GM18499 (cell line): ENCODE measurements around the gene ERVMER34-1.

Source experiments
- ATAC-seq: cut with Tn5 transposase; IDR thresholded peaks from one replicate; pipeline ENCODE4 v1.9.1; 2021; ENCODE audit warnings: moderate number of reproducible peaks; ENCODE audit not compliant: insufficient read depth, unreplicated experiment

The ERVMER34-1 gene, protein sequence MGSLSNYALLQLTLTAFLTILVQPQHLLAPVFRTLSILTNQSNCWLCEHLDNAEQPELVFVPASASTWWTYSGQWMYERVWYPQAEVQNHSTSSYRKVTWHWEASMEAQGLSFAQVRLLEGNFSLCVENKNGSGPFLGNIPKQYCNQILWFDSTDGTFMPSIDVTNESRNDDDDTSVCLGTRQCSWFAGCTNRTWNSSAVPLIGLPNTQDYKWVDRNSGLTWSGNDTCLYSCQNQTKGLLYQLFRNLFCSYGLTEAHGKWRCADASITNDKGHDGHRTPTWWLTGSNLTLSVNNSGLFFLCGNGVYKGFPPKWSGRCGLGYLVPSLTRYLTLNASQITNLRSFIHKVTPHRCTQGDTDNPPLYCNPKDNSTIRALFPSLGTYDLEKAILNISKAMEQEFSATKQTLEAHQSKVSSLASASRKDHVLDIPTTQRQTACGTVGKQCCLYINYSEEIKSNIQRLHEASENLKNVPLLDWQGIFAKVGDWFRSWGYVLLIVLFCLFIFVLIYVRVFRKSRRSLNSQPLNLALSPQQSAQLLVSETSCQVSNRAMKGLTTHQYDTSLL

DNA sequence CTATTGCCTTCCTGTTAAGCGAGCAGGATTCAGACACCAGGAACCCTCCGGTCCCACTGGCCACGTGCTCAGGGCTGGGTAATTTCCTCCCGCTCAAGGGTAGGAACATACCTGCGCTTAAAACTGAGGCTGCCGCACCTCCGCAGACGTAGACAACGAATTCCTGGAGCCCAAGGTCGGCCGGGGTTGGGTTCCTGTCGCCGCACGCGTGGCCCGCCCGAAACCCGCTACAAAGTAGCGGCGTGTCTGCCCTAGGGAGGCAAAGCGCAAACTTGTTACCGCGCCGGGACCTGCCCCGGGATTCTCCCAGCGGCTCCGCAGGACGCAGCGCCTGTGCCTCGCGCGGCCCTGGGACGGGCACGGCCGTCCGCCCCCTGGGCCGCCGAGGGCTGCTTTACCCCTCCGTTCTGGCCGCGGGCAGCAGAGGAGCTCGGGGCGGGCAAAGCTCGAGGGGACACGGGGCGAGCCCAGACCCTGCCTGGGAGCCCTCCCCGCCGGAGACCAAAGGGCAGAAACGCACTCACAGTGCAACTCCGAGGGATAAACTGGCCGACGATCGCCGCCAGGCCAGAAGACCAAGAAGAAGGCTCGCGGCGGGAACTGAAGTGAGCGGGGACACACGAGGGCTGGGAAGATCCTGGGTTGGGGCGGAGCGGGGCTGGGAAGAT lies at the start of gene ERVMER34-1:
TSS of gene ERVMER34-1 (minus strand) at position 607 of the 668 bp plus-strand sequence. CDS start 5,905 bp downstream, outside the sequence.
- ATAC-seq: no peak

- ATAC-seq: no peak
These were observed 48.6 kb upstream of the ERVMER34-1 start for GRCh38 chr4:52799813-52800212.

- no peak for ATAC-seq
These were observed 44.3 kb upstream of the ERVMER34-1 start for GRCh38 chr4:52795533-52795932.

GRCh38 chr4:52791936-52792335 lies 40.7 kb upstream of the ERVMER34-1 start:
- ATAC-seq: no peak

GRCh38 chr4:52789774-52790173 lies 38.5 kb upstream of the ERVMER34-1 start:
- ATAC-seq: no peak

DNA sequence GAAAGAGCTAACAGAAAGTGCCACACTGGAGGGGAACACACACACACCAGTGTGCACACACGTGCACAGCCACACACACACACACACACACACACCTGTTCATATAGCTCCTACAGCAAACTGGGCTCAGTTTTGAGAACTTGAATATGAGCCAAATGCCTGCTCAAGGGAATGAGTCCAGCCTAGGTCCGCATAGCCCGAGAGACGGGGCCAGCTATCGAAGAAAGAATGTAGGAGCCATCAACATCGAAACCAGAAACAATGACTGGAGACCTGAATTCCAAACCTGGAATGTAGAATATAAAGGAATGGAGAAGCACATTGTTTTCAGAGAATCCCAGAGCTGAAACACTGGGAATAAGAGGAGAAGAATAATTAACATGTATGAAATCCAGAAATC lies 37.6 kb upstream of the ERVMER34-1 start:
- ATAC-seq: no peak

DNA sequence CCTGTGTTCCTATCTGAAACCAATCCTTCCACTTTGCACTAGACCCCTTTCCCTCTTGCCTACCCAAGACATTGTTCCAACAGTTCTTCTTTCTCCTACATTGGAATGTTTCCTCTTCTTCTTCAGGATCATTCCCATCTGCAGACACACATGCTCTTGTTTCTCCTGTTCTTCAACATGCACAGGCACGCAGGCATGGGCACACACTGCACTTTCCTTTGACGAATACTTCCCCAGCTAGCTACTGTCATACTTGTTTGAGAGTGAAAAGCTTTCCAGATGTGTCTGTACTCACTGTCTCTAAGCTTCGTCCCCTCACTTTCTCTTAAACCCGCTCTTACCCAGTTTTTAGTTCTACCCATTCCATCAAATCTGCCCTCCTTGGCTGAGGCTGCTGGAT lies 31.8 kb upstream of the ERVMER34-1 start:
- no peak for ATAC-seq

GRCh38 chr4:52780617-52781354 lies 29.6 kb upstream of the ERVMER34-1 start:
- no peak for ATAC-seq

- ATAC-seq: no peak
These were observed 29.0 kb upstream of the ERVMER34-1 start for GRCh38 chr4:52780206-52780605.

DNA sequence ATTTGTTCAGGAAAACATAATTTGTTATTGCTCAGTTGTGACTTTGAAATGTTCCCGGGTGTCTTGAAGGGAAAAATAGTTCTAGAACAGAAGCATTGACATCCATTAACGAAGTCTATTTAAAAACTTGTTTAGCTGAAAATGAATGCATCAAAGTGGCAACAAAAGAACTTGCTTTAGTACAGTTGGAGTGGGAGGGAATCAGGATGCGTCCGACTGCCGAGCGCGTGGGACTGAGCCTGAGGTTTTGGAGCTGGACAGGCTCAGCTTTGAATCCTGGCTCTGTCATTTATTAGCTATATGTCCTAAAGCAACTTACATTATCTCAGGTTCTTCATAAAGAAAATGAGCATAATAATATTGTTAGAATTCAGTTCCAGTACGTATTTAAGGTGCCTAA lies 9.0 kb upstream of the ERVMER34-1 start:
- ATAC-seq: no peak

GRCh38 chr4:52755426-52755825 lies 4.2 kb upstream of the ERVMER34-1 start:
- ATAC-seq: no peak

- no peak for ATAC-seq
These were observed 1.7 kb upstream of the ERVMER34-1 start for GRCh38 chr4:52752936-52753335.

- no peak for ATAC-seq
These were observed 274 bp upstream of the ERVMER34-1 start for GRCh38 chr4:52751487-52751911.

DNA sequence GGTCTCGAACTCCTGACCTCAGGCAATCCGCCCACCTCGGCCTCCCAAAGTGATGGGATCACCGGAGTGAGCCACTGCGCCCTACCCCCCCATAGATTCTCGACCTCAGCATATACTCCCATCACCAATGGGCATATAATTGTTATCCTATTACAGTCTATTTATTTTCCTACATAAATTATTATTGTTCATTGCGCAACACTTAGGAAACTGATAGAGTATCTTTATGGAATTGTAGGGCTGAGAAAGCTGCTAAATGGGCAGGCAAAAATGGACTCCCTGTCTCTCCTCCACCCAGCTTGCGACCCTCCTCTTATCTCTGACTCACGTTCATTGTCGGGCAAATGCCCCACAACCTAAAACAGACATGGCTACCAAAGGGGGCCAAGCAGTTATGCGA lies 1.0 kb downstream of the ERVMER34-1 start:
- no peak for ATAC-seq

GRCh38 chr4:52748432-52748831 lies 2.8 kb downstream of the ERVMER34-1 start:
- no peak for ATAC-seq

DNA sequence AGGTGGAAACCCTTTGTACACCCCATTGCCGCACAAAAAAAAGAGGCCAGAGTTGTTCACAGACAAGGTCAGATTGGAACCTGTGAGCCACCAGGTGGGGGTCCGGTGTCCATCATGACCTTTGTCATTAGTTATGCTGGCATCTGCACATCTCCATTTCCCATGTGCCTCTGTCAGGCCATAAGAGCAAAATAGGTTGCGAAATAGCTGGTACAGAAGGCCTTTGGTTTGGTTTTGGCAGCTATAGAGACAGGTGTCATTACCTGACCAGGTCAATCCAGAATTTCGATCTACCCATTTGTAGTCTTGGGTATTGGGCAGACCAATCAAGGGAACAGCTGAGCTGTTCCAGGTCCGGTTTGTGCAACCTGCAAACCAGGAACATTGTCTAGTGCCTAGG lies 6.6 kb downstream of the ERVMER34-1 start:
- no peak for ATAC-seq

DNA sequence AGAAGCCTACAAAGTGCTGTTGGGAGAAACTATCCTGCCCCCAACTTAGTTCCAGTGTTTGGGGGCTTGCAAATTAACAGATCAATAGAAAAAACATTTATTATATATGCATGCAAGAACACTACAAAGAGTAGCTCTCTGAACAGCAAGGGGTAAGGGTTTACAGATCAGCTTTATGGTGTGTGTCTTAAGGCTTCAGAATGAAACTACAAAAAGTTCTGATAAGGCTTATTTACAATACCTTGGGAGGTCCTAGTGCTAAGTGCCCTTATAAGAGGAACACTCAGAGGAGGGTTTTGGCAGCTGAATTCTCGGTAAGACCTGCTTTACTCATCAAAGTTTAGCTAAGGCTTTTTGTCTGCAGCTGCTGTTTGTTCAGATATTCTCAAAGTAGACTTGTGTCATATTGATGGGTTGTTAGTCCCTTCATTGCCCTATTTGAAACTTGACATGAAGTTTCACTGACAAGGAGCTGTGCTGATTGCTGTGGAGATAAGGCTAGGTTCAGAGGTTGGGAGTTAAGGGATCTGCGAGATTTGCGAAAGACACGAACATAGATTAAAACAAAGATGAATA lies 7.7 kb downstream of the ERVMER34-1 start:
- no peak for ATAC-seq

DNA sequence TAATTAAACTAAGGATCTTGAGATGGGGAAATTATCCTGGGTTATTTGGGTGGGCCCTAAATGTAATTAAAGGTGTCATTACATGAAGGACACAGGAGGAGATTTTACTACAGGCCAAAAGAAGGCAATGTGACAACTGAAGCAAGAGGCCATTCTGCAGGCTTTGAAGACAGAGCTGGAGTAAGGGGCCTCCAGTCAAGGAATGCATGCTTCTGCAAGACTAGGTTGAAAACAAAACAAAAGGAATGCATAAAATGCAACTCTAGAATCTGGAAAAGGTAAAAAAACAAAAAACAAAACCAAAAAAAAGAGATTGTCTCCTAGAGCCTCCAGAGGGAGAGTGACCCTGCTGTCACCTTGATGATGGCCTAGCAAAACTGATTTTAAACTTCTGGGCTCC lies 21.6 kb downstream of the ERVMER34-1 start:
- no peak for ATAC-seq

GRCh38 chr4:52728691-52729240 lies 22.5 kb downstream of the ERVMER34-1 start:
- no peak for ATAC-seq
